GM12864 (cell line): ENCODE results near the gene CLCA4.

Experiments
- DNase-seq: peaks from one replicate; pipeline ENCODE4 v3.0.0-alpha.2; 2011; ENCODE audit warnings: low read depth
- H3K4me3 ChIP-seq: 2 replicates; pipeline ENCODE4 v1.5.1; 2011; ENCODE audit warnings: mild to moderate bottlenecking, low read depth, low read length, control low read depth
- TF ChIP-seq, protein P1 (sequence below): IDR thresholded peaks from 2 replicates; pipeline ENCODE4 v1.5.1; 2011; ENCODE audit warnings: low read depth, mild to moderate bottlenecking, moderate library complexity, low read length, control low read depth, inconsistent platforms; ENCODE audit errors: missing control alignments

The CLCA4 gene

DNA sequence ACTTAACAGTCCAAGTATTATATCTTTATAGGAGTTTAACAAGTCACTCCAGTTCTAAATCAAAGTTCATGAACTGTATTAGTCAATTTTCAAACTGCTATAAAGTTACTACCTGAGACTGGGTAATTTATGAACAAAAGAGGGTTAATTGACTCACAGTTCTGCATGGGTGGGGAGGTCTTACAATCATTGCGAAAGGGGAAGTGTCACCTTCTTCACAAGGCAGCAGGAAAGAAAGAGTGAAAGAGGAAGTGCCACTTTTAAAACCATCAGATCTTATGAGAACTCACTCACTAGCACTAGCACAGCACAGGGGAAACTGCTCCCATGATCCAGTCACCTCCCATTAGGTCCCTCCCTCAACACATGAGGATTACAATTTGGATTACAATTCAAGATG lies 70.0 kb downstream of the CLCA4 start:
- TF ChIP-seq, protein P1, sequence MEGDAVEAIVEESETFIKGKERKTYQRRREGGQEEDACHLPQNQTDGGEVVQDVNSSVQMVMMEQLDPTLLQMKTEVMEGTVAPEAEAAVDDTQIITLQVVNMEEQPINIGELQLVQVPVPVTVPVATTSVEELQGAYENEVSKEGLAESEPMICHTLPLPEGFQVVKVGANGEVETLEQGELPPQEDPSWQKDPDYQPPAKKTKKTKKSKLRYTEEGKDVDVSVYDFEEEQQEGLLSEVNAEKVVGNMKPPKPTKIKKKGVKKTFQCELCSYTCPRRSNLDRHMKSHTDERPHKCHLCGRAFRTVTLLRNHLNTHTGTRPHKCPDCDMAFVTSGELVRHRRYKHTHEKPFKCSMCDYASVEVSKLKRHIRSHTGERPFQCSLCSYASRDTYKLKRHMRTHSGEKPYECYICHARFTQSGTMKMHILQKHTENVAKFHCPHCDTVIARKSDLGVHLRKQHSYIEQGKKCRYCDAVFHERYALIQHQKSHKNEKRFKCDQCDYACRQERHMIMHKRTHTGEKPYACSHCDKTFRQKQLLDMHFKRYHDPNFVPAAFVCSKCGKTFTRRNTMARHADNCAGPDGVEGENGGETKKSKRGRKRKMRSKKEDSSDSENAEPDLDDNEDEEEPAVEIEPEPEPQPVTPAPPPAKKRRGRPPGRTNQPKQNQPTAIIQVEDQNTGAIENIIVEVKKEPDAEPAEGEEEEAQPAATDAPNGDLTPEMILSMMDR: no peak
- peak; percentile 88 for DNase-seq
- no peak overlapping the region for H3K4me3 ChIP-seq

DNA sequence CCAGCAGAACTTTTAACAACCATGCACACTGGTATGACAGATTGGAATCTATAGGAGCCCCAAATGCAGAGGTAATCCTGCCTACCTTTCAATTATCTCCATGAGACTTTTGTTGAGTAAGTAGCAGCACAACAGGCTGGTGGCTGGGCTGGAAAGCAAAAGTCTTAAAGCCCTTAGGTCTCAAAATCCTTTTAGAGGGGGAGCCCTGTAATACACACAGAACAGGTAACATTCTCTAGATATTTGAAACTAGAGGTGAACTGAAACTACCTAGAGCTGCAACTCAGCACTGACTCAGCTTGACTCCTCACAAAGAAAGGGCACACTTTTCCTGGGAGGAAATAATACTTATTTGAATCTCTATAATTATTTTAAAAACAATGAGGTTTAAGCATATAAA lies 71.5 kb downstream of the CLCA4 start:
- TF ChIP-seq, protein P1: no peak
- H3K4me3 ChIP-seq: no peak overlapping the region
- DNase-seq: no peak

DNA sequence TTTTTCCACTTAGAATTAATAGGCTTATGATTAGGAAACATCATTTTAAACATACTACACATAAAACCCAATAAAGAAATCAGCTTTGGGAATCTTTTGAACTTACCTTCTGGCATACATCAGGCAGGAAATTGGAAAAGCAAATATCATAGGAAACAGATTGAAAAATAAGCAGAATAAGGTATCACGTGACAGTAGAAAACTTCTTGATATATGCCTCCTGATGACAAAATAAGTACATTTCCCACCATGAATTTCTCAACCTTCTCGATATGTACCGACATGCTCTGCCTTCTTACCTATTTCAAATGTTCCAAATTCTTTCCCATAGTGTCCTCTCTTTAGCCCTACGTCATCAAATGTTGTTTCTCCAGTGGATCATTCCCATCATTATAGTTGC lies 72.4 kb downstream of the CLCA4 start:
- no peak overlapping the region for H3K4me3 ChIP-seq
- DNase-seq: no peak
- TF ChIP-seq, protein P1: no peak

DNA sequence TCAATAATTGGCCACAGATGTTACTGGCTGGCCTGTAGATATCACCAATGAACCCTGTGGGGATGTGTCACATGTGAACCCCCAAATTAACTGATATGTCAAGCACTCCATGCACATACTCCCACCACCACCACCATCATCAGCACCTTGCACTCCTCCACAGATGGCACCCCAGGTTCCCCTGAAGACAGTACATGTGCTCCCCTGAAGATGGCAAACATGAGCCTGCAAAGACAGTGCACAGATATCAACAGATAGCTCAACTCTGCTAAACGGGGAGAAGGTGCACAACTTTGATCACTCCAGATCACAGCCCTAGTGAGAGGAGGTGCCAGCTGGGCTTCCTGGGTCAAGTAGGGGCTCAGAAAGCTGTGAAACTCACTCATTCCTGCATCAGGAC lies 74.4 kb downstream of the CLCA4 start:
- DNase-seq: no peak
- TF ChIP-seq, protein P1: no peak
- H3K4me3 ChIP-seq: no peak overlapping the region
